Measurements from ENCODE around the gene FGB. TPM values are rescaled to one million over a fixed set of nuclear protein-coding genes. Genes with fewer than 3 reads are reported as not detected.
A peak's percentile ranks its signal among the peaks of the same experiment; 100 is the strongest.

FGB gene
- polyA plus RNA-seq, 1 experiment, result not detected

DNA sequence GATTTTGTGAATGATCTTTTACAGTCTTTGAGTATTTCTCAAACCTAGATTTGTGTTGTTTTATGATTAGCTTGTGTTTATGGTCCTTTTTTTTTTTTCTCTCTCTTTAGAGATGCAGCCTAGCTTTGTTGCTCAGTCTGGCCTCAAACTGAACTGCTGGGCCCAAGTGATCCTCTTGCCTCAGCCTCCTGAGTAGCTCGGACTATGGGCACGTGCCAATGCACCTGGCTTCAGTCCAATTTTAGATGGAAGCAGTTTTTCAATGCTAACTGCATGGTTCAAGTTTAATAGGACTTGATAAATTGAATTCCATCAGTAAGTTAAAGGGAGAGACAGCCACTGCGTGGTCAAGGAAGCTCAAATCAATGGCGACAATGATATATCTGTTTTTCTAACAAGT, 53.5 kb downstream of the FGB start:
- no peak for DNase-seq (ENCODE audit: low read depth)
- Histone ChIP-seq H3K27me3 (ENCODE audit: control insufficient read depth, insufficient read depth, low read length) (peaks cover 4% of the 10 kb centered on the region), H3K4me3 (ENCODE audit: low read depth, low read length) (no peak overlapping the region), H3K36me3 (ENCODE audit: control insufficient read depth, insufficient read depth, low read length) (no peaks in the 10 kb centered on the region)
- POLR2A ChIA-PET, result no interaction called here
- CTCF ChIA-PET, result interaction anchor here (1.2 kb wide), 1 partner anchor 64 kb away, joined by 4 read pairs; no protein-coding TSS in a partner anchor
- TF ChIP-seq, protein P1, sequence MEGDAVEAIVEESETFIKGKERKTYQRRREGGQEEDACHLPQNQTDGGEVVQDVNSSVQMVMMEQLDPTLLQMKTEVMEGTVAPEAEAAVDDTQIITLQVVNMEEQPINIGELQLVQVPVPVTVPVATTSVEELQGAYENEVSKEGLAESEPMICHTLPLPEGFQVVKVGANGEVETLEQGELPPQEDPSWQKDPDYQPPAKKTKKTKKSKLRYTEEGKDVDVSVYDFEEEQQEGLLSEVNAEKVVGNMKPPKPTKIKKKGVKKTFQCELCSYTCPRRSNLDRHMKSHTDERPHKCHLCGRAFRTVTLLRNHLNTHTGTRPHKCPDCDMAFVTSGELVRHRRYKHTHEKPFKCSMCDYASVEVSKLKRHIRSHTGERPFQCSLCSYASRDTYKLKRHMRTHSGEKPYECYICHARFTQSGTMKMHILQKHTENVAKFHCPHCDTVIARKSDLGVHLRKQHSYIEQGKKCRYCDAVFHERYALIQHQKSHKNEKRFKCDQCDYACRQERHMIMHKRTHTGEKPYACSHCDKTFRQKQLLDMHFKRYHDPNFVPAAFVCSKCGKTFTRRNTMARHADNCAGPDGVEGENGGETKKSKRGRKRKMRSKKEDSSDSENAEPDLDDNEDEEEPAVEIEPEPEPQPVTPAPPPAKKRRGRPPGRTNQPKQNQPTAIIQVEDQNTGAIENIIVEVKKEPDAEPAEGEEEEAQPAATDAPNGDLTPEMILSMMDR (IDR thresholded peaks at IDR 0.05; ENCODE audit: insufficient read depth, low read depth, low read length), result no peak

DNA sequence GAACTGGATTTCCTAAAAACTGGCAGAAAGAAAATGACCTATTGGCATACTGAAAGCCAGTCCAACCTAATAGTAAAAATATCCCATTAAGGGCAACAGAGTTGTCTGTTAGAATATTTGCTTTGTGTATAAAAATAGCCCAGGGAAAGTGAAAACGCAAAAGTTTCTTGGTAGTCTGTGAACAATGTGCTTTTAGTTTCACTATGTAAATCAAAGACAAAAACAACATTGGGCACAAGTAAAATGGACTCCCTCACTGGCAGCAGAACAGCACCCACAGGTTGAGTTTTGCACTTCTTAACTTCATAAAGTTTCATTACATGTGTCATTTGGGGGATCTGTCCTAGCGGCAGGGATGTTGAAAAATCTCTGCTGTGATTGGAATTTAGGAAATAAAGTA, 53.9 kb downstream of the FGB start:
- ChIA-PET CTCF (interaction anchor here (1.2 kb wide), 1 partner anchor 65 kb away, joined by 4 read pairs; no protein-coding TSS in a partner anchor), POLR2A (no interaction called here)
- TF ChIP-seq, protein P1 (IDR thresholded peaks at IDR 0.05; ENCODE audit: insufficient read depth, low read depth, low read length), result no peak
- no peak overlapping the region for H3K4me3 ChIP-seq (ENCODE audit: low read depth, low read length)
- H3K27me3 ChIP-seq (ENCODE audit: control insufficient read depth, insufficient read depth, low read length), result peaks cover 4% of the 10 kb centered on the region
- DNase-seq (ENCODE audit: low read depth), result no peak
- H3K36me3 ChIP-seq (ENCODE audit: control insufficient read depth, insufficient read depth, low read length), result no peaks in the 10 kb centered on the region

DNA sequence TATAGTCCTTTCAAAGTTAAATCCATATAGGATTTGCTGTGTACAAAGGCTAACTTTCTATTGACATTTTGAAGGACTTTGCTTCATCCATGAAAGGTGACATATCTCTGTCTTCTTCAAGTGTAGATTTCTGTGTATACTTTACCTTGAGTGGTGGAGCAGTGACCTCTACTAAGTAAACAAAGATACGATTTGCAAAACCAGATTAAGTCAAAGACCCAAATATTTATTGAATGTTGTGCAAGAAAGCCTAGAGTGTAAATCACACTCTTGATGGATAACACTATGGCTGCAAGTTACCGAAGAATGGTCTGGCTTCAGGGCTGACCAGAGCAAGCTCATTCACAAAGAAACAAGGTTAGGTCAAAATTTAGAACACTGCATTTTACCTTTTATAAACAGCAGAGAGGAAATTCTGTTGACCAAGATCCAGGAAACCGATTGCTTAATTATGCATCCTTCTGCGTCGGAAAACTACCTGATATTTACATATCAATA, 55.1 kb downstream of the FGB start:
- Histone ChIP-seq H3K36me3 (ENCODE audit: control insufficient read depth, insufficient read depth, low read length) (no peaks in the 10 kb centered on the region), H3K27me3 (ENCODE audit: control insufficient read depth, insufficient read depth, low read length) (peaks cover 4% of the 10 kb centered on the region), H3K4me3 (ENCODE audit: low read depth, low read length) (no peak overlapping the region)
- ChIA-PET POLR2A (no interaction called here), CTCF (interaction anchor here (2.0 to 3.9 kb wide), 4 partner anchors 8 to 66 kb away, joined by 6 to 46 read pairs (median 20); partner anchors contain the start of gene PLRG1)
- TF ChIP-seq, protein P1 (IDR thresholded peaks at IDR 0.05; ENCODE audit: insufficient read depth, low read depth, low read length), result no peak
- no peak for DNase-seq (ENCODE audit: low read depth)

DNA sequence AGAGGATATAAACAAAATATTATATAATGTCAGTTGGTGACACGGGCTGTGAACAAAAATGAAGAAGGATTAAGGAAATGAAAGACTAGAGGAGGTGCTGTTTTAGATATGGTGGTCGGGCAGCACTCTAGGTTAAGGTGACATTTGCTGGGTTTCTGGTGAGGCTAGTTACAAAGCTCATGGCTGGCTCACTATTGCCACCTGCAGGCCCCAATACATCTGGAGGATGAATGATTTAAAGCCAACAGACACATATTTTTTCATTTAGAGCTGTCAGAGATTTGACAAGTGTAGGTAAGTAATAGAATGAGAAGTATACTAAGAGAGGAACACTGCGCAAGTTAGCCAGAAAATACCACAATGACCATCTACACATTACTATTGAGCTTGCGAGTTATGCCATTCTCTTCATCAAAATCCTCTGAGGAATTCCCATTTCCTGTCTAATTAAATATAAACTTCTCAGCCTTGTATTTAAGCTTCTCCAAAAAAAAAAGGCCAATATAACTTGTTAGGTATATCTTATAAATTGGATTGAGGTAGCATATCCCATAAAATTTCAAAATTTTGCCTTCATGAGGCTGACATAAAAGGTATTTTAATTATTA, 56.0 kb downstream of the FGB start:
- POLR2A ChIA-PET, result no interaction called here

DNA sequence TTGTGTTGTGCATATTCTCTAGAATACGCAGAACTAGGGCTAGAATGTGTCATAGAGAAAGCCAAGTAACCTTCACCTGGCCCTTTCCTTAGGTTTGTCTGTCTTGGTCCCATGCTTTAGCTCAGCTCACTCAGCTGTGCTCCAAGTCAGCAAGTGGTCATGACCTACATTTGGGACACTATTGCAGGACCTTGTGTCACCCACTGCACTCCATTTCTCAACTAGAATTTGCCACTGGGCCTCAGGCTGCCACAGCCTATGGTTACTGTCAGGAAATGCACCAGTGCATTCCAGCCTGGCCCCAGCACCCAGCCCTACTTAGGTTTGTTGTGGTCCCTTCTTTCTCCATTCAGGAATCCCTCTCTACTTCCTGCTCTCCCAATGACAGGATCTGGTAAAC, 57.3 kb downstream of the FGB start:
- Histone ChIP-seq H3K4me3 (ENCODE audit: low read depth, low read length) (no peak overlapping the region), H3K36me3 (ENCODE audit: control insufficient read depth, insufficient read depth, low read length) (no peaks in the 10 kb centered on the region), H3K27me3 (ENCODE audit: control insufficient read depth, insufficient read depth, low read length) (peaks cover 4% of the 10 kb centered on the region)
- DNase-seq (ENCODE audit: low read depth), result no peak
- CTCF ChIA-PET, result interaction anchor here (1.1 to 3.9 kb wide), 6 partner anchors 10 to 141 kb away, joined by 3 to 46 read pairs (median 3); no protein-coding TSS in a partner anchor
- POLR2A ChIA-PET, result interaction anchor here (0.6 kb wide), 1 partner anchor 158 kb away, joined by 3 read pairs; no protein-coding TSS in a partner anchor
- TF ChIP-seq, protein P1 (IDR thresholded peaks at IDR 0.05; ENCODE audit: insufficient read depth, low read depth, low read length), result no peak

More for the DNA sequence above, 56.0 kb downstream of the FGB start:
- CTCF ChIA-PET, result interaction anchor here (0.6 to 3.9 kb wide), 14 partner anchors 9 to 116 kb away, joined by 3 to 46 read pairs (median 4); partner anchors contain the start of gene PLRG1
- Histone ChIP-seq H3K36me3 (ENCODE audit: control insufficient read depth, insufficient read depth, low read length) (no peaks in the 10 kb centered on the region), H3K27me3 (ENCODE audit: control insufficient read depth, insufficient read depth, low read length) (peaks cover 4% of the 10 kb centered on the region), H3K4me3 (ENCODE audit: low read depth, low read length) (no peak overlapping the region)
- TF ChIP-seq, protein P1 (IDR thresholded peaks at IDR 0.05; ENCODE audit: insufficient read depth, low read depth, low read length), result peak; percentile 73
- no peak for DNase-seq (ENCODE audit: low read depth)

Small RNA genes lying within 50 kb of the gene (small RNA-seq; reads per million reads assigned to genes)
- not detected for gene RNU6-1285P (ENCODE audit: insufficient read length, low read depth, low replicate concordance)

Other genes with a start within 250 kb of the FGB start
- not detected in 2 replicates for gene DCHS2, start 71.2 kb upstream of the FGB start, polyA plus RNA-seq (2011; rRNA removed)
- gene PLRG1, start 12.6 kb upstream of the FGB start, polyA plus RNA-seq (2011; rRNA removed), result 98.6 and 137 TPM in 2 replicates
- gene FGA, start 27.7 kb downstream of the FGB start, polyA plus RNA-seq (2011; rRNA removed), result not detected in 2 replicates
- gene FGG, start 49.6 kb downstream of the FGB start, polyA plus RNA-seq (2011; rRNA removed), result not detected in 2 replicates
- gene LRAT, start 181.0 kb downstream of the FGB start, polyA plus RNA-seq (2011; rRNA removed), result not detected in 2 replicates
- gene RBM46, start 218.3 kb downstream of the FGB start, polyA plus RNA-seq (2011; rRNA removed), result 0.01 TPM in 1 of 2 replicates, not detected in the other

Data from BJ (cell line).